Neural progenitor cell (in vitro differentiated cells): ENCODE data around the gene TP53BP2. TPM values are rescaled to one million over a fixed set of nuclear protein-coding genes. Genes with fewer than 3 reads are reported as not detected.

Source experiments
- DNase-seq: peaks from one replicate; pipeline ENCODE4 v3.0.0-alpha.2; 2016; ENCODE audit warnings: low spot score
- H2AFZ ChIP-seq: fragments of 200-600 bp; sonication (generic); replicated peaks from 2 replicates; pipeline ENCODE4 v1.6.1; 2016; ENCODE audit warnings: antibody characterized with exemption
- H3F3A ChIP-seq: fragments of 200-600 bp; sonication (generic); 2 replicates; pipeline ENCODE4 v1.6.1; 2016; ENCODE audit warnings: antibody characterized with exemption, low read depth
- H3K27ac ChIP-seq: fragments of 200-600 bp; sonication (generic); 2 replicates; pipeline ENCODE4 v1.5.1; 2016; ENCODE audit warnings: mild to moderate bottlenecking
- H3K27me3 ChIP-seq: fragments of 200-600 bp; sonication (generic); 2 replicates; pipeline ENCODE4 v1.6.1; 2016; ENCODE audit warnings: mild to moderate bottlenecking, moderate library complexity
- H3K36me3 ChIP-seq: fragments of 200-600 bp; sonication (generic); 2 replicates; pipeline ENCODE4 v1.5.1; 2016
- H3K4me1 ChIP-seq: fragments of 200-600 bp; sonication (generic); 2 replicates; pipeline ENCODE4 v1.6.1; 2016; ENCODE audit warnings: mixed run types
- H3K4me2 ChIP-seq: fragments of 200-600 bp; sonication (generic); 2 replicates; pipeline ENCODE4 v1.6.1; 2016
- H3K4me3 ChIP-seq: fragments of 200-600 bp; sonication (generic); 2 replicates; pipeline ENCODE4 v1.5.1; 2016
- H3K79me2 ChIP-seq: fragments of 200-600 bp; sonication (generic); 2 replicates; pipeline ENCODE4 v1.6.1; 2016; ENCODE audit warnings: low read depth
- H3K9ac ChIP-seq: fragments of 200-600 bp; sonication (generic); 2 replicates; pipeline ENCODE4 v1.6.1; 2016
- H3K9me3 ChIP-seq: fragments of 200-600 bp; sonication (generic); 2 replicates; pipeline ENCODE4 v1.5.1; 2016; ENCODE audit warnings: low read depth
- H4K20me1 ChIP-seq: fragments of 200-600 bp; sonication (generic); 2 replicates; pipeline ENCODE4 v1.6.1; 2016; ENCODE audit warnings: low read depth
- H3K27ac Mint-ChIP-seq: 3 replicates; pipeline ENCODE4 v1.8.0; 2021; ENCODE audit warnings: mixed read lengths
- H3K27me3 Mint-ChIP-seq: 2 replicates; pipeline ENCODE4 v1.8.0; 2022; ENCODE audit warnings: low read depth, mild to moderate bottlenecking, inconsistent platforms, moderate library complexity, mixed read lengths; ENCODE audit not compliant: insufficient read depth
- H3K36me3 Mint-ChIP-seq: 3 replicates; pipeline ENCODE4 v1.8.0; 2021; ENCODE audit warnings: mixed read lengths
- H3K4me1 Mint-ChIP-seq: 3 replicates; pipeline ENCODE4 v1.8.0; 2021; ENCODE audit warnings: mixed read lengths
- H3K4me3 Mint-ChIP-seq: 3 replicates; pipeline ENCODE4 v1.8.0; 2021; ENCODE audit warnings: mild to moderate bottlenecking, moderate library complexity, mixed read lengths
- H3K9me3 Mint-ChIP-seq: 3 replicates; pipeline ENCODE4 v1.8.0; 2020; ENCODE audit warnings: mixed read lengths
- EZH2 ChIP-seq: fragments of 200-600 bp; sonication (generic); IDR thresholded peaks from 2 replicates; pipeline ENCODE4 v1.6.1; 2017; ENCODE audit warnings: antibody characterized with exemption, mild to moderate bottlenecking, moderate library complexity
- EZH2phosphoT487 ChIP-seq: fragments of 200-600 bp; sonication (generic); IDR thresholded peaks from 2 replicates; pipeline ENCODE4 v1.6.1; 2017; ENCODE audit warnings: antibody characterized with exemption
- total RNA-seq: library from RNA; depleted of rRNA; stranded (reverse); fragments of >200 nt; gene quantifications from 2 replicates; pipeline ENCODE4 v1.2.3, GENCODE V29; 2015; ENCODE audit warnings: low replicate concordance
- TF ChIP-seq, protein P1 (sequence below): fragments of 200-600 bp; sonication (generic); IDR thresholded peaks from 2 replicates; pipeline ENCODE4 v1.5.1; 2017; ENCODE audit warnings: antibody characterized with exemption, mild to moderate bottlenecking

TP53BP2 gene
- total RNA-seq, 1 donor from 2014 or later = 56.3 TPM

DNA sequence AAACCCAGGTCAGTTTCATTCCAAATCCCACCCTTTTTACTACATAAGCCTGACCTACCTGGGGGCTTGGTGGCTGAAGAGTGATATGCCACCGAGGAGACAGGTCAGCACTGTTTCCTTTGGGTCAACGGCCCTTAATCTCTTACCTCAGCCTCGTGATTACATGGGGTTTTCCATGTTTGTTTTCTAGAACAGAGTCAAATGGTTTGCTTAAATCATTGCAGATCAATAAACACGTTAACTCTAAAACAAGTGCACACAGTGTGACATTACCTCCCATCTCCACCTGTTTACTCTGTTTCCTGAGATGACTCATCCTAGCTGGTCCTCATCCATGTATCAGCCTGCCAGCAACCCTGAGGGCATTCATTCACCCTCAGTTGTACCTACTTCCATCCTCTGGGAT is 40.8 kb upstream of the TP53BP2 start:
- no peaks in the 10 kb centered on the region for H4K20me1 ChIP-seq
- no peak overlapping the region for H3K9ac ChIP-seq
- H3K27me3 ChIP-seq = no peaks in the 10 kb centered on the region
- Mint-ChIP-seq H3K36me3 (no peaks in the 10 kb centered on the region), H3K27me3 (peaks cover 17% of the 10 kb centered on the region), H3K9me3 (peaks cover 2% of the 10 kb centered on the region), H3K4me3 (no peak overlapping the region), H3K4me1 (no peaks in the 10 kb centered on the region), H3K27ac (no peak overlapping the region)
- no peak for DNase-seq
- H3K79me2 ChIP-seq = no peaks in the 10 kb centered on the region
- no peak overlapping the region for H2AFZ ChIP-seq
- H3F3A ChIP-seq = peaks cover 13% of the 10 kb centered on the region
- H3K27ac ChIP-seq = no peak overlapping the region
- H3K4me3 ChIP-seq = no peak overlapping the region
- H3K4me2 ChIP-seq = no peak overlapping the region
- TF ChIP-seq, protein P1, sequence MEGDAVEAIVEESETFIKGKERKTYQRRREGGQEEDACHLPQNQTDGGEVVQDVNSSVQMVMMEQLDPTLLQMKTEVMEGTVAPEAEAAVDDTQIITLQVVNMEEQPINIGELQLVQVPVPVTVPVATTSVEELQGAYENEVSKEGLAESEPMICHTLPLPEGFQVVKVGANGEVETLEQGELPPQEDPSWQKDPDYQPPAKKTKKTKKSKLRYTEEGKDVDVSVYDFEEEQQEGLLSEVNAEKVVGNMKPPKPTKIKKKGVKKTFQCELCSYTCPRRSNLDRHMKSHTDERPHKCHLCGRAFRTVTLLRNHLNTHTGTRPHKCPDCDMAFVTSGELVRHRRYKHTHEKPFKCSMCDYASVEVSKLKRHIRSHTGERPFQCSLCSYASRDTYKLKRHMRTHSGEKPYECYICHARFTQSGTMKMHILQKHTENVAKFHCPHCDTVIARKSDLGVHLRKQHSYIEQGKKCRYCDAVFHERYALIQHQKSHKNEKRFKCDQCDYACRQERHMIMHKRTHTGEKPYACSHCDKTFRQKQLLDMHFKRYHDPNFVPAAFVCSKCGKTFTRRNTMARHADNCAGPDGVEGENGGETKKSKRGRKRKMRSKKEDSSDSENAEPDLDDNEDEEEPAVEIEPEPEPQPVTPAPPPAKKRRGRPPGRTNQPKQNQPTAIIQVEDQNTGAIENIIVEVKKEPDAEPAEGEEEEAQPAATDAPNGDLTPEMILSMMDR = no peak
- TF ChIP-seq EZH2phosphoT487 (no peak), EZH2 (no peak)
- H3K36me3 ChIP-seq = no peaks in the 10 kb centered on the region
- no peaks in the 10 kb centered on the region for H3K9me3 ChIP-seq
- H3K4me1 ChIP-seq = peaks cover 17% of the 10 kb centered on the region

DNA sequence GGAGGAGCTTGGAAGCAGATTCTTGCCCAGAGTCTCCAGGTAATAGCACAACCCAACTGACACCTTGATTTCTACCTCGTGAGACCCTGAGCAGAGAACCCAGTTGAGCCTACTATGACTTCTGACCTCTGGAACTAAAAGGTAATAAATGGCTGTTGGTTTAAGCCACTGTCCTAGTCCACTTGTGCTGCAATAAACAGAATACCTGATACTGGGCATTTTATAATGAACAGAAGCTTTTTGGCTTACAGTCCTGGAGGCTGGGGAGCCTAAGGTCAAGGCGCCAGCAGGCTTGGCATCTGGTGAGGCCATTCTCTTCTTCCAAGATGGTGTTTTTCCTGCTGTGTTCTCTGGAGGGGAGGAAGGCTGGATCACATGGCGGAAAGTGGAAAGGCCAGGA is 39.9 kb upstream of the TP53BP2 start:
- Histone ChIP-seq H3K4me2 (no peak overlapping the region), H3K27me3 (no peaks in the 10 kb centered on the region), H3K9ac (no peak overlapping the region), H4K20me1 (no peaks in the 10 kb centered on the region), H3K9me3 (no peaks in the 10 kb centered on the region), H2AFZ (no peak overlapping the region), H3F3A (peaks cover 13% of the 10 kb centered on the region), H3K36me3 (no peaks in the 10 kb centered on the region), H3K4me1 (peaks cover 17% of the 10 kb centered on the region), H3K79me2 (no peaks in the 10 kb centered on the region), H3K4me3 (no peak overlapping the region), H3K27ac (no peak overlapping the region)
- Mint-ChIP-seq H3K27me3 (peaks cover 17% of the 10 kb centered on the region), H3K4me3 (no peak overlapping the region), H3K4me1 (no peaks in the 10 kb centered on the region), H3K9me3 (peaks cover 2% of the 10 kb centered on the region), H3K27ac (no peak overlapping the region), H3K36me3 (no peaks in the 10 kb centered on the region)
- DNase-seq = no peak
- TF ChIP-seq EZH2phosphoT487 = no peak
- no peak for TF ChIP-seq EZH2
- TF ChIP-seq, protein P1 = no peak

DNA sequence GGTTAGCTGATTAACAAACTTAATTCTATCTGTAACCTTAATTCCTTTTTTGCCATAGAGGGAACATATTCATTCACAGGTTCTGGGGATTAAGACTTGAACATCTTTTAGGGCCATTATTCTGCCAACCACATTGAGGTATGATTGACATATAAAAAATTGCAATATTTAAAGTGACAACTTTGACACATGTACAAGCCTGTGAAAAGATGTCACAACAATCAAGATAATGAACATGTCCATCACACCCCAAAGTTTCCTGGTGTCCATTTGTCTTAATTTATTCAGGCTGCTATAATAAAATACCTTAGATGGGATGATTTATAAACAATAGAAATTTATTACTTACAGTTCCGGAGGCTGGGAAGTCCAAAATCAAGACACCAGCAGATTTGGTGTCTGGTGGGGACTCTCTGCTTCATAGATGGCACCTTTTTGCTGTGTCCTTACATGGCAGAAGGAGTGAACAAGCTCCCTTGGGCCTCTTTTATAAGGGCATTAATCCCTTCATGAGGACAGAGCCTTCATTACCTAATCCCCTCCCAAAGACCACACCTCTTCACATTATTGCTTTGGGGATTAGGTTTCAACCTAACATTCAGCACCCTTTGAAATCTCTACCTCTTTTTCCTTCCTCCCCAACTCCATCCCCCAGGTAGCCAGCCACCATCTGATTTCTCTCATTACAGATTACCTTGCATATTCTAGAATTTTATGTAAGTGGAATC is 33.0 kb upstream of the TP53BP2 start:
- Histone ChIP-seq H3K9me3 (no peaks in the 10 kb centered on the region), H3K27ac (no peak overlapping the region), H4K20me1 (no peaks in the 10 kb centered on the region), H3K9ac (no peak overlapping the region), H3K4me3 (no peak overlapping the region), H3K36me3 (no peaks in the 10 kb centered on the region), H3K79me2 (no peaks in the 10 kb centered on the region), H3K4me2 (no peak overlapping the region), H3K4me1 (no peaks in the 10 kb centered on the region), H3K27me3 (no peaks in the 10 kb centered on the region), H2AFZ (no peak overlapping the region), H3F3A (no peaks in the 10 kb centered on the region)
- no peak overlapping the region for H3K27ac Mint-ChIP-seq
- no peak for DNase-seq
- TF ChIP-seq EZH2phosphoT487 (no peak), EZH2 (no peak)
- TF ChIP-seq, protein P1 = no peak
- peaks cover 2% of the 10 kb centered on the region for H3K27me3 Mint-ChIP-seq
- H3K4me1 Mint-ChIP-seq = no peaks in the 10 kb centered on the region
- H3K36me3 Mint-ChIP-seq = no peaks in the 10 kb centered on the region
- H3K9me3 Mint-ChIP-seq = peaks cover 5% of the 10 kb centered on the region
- no peak overlapping the region for H3K4me3 Mint-ChIP-seq
